ENCODE data around the gene MTA2. TPM values are rescaled to one million over a fixed set of nuclear protein-coding genes. Genes with fewer than 3 reads are reported as not detected.
"Not testable (repeated sequence)": the region's sequence is repeated elsewhere in the genome, so short reads cannot be mapped to it uniquely, and the experiment has no call there.

MTA2 gene
- 100 to 1,000 TPM; 270 to 299 TPM for total RNA-seq

GRCh38 chr11:62601372-62602140 is at the start of gene MTA2:
MTA2 (minus strand) TSS chr11:62601865; CDS start chr11:62601450, 415 bp downstream.
- H3K4me1 Mint-ChIP-seq = peaks cover 56% of the 10 kb centered on the region
- no peaks in the 10 kb centered on the region for H3K9me3 Mint-ChIP-seq
- H3K27me3 Mint-ChIP-seq = no peaks in the 10 kb centered on the region
- POLR2A ChIA-PET = interaction anchor here (0.5 to 1.9 kb wide), 9 partner anchors 10 to 280 kb away, joined by 3 to 18 read pairs (median 3); partner anchors contain the start of genes C11orf98, CSKMT, EEF1G and SLC3A2
- peak within 1 kb of the TSS; percentile 85 for H3K4me3 Mint-ChIP-seq
- peaks cover 72% of the 10 kb centered on the region for H3K36me3 Mint-ChIP-seq (ENCODE audit: low read depth)
- CTCF ChIA-PET = interaction anchor here (1.2 to 3.7 kb wide), 8 partner anchors 9 to 177 kb away, joined by 3 to 25 read pairs (median 5); partner anchors contain the start of genes C11orf98, CSKMT, GANAB and ROM1
- peak; percentile 99 for DNase-seq
- peak within 1 kb of the TSS; percentile 95 for H3K27ac Mint-ChIP-seq

DNA sequence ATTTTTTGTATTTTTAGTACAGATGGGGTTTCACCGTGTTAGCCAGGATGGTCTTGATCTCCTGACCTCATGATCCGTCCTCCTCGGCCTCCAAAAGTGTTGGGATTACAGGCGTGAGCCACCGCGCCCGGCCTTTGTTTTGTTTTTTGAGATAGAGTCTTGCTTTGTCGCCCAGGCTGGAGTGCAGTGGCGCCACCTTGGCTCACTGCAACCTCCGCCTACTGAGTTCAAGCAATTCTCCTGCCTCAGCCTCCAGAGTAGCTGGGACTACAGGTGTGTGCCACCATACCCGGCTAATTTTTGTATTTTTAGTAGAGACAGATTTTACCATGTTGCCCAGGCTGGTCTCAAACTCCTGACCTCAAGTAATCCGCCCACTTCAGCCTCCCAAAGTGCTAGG is 48.6 kb upstream of the MTA2 start:
- H3K27me3 Mint-ChIP-seq, H3K4me3 Mint-ChIP-seq, H3K9me3 Mint-ChIP-seq, DNase-seq: not testable (repeated sequence)
- CTCF ChIA-PET = interaction anchor here (0.6 to 1.3 kb wide), 5 partner anchors 12 to 107 kb away, joined by 3 to 5 read pairs (median 3); partner anchors contain the start of genes LBHD1 and ROM1
- H3K27ac Mint-ChIP-seq = peak overlapping the region; percentile 66
- POLR2A ChIA-PET = interaction anchor here (0.6 kb wide), 1 partner anchor 69 kb away, joined by 3 read pairs; no protein-coding TSS in a partner anchor
- peaks cover 38% of the 10 kb centered on the region for H3K4me1 Mint-ChIP-seq
- peaks cover 15% of the 10 kb centered on the region for H3K36me3 Mint-ChIP-seq (ENCODE audit: low read depth)

DNA sequence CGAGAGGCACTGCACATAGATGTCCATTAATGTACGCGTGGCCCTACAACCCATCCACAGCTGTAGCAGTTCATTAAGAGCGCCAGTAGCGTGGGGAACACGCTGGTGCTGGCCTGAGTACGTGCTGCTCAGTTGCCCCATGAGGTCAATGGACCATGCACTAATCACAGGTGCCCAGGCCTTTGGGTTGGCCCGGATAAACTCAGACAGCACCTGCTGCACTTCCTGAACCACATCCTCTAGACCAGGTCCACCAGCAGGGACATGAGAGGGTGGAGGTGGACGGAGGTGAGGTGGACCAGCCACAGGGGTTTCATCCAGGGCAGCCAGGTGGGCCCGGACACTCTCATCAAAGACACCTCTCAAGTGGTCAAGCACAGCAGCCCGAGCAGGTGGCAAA is 47.8 kb upstream of the MTA2 start:
- Mint-ChIP-seq H3K4me1 (peaks cover 44% of the 10 kb centered on the region), H3K27me3 (no peaks in the 10 kb centered on the region), H3K4me3 (no peak overlapping the region), H3K27ac (no peak overlapping the region), H3K9me3 (no peaks in the 10 kb centered on the region), H3K36me3 (ENCODE audit: low read depth) (peaks cover 19% of the 10 kb centered on the region)
- ChIA-PET CTCF (interaction anchor here (1.0 to 1.3 kb wide), 5 partner anchors 9 to 106 kb away, joined by 3 to 5 read pairs (median 3); partner anchors contain the start of genes ROM1 and UQCC3), POLR2A (interaction anchor here (0.6 to 0.7 kb wide), 3 partner anchors 23 to 68 kb away, joined by 3 to 5 read pairs (median 4); no protein-coding TSS in a partner anchor)
- no peak for DNase-seq

DNA sequence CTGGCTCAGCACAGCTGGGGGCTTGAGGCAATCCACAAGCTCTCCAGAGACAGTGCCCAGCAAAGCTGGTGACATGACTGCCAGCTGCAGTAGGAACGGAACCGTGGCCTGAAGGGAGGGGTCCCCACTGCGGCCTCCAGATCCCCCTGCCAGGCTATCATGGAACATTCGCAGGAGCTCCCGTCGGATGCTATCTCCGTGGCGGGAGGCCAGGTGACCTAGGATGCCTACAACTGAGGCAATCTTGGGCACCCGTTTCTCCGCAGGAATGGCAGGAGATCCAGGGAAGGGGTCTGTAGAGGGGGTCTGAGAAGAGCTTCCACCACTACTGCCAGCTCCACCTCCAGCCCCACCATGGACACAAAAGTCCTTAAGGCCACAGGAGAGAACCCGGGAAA is 47.3 kb upstream of the MTA2 start:
- DNase-seq = no peak
- Mint-ChIP-seq H3K4me3 (no peak overlapping the region), H3K27ac (no peak overlapping the region), H3K9me3 (no peaks in the 10 kb centered on the region), H3K27me3 (no peaks in the 10 kb centered on the region), H3K4me1 (peaks cover 43% of the 10 kb centered on the region), H3K36me3 (ENCODE audit: low read depth) (peaks cover 24% of the 10 kb centered on the region)
- POLR2A ChIA-PET = no interaction called here
- CTCF ChIA-PET = interaction anchor here (0.9 to 1.4 kb wide), 7 partner anchors 8 to 38 kb away, joined by 3 to 5 read pairs (median 4); partner anchors contain the start of genes ROM1 and UQCC3

DNA sequence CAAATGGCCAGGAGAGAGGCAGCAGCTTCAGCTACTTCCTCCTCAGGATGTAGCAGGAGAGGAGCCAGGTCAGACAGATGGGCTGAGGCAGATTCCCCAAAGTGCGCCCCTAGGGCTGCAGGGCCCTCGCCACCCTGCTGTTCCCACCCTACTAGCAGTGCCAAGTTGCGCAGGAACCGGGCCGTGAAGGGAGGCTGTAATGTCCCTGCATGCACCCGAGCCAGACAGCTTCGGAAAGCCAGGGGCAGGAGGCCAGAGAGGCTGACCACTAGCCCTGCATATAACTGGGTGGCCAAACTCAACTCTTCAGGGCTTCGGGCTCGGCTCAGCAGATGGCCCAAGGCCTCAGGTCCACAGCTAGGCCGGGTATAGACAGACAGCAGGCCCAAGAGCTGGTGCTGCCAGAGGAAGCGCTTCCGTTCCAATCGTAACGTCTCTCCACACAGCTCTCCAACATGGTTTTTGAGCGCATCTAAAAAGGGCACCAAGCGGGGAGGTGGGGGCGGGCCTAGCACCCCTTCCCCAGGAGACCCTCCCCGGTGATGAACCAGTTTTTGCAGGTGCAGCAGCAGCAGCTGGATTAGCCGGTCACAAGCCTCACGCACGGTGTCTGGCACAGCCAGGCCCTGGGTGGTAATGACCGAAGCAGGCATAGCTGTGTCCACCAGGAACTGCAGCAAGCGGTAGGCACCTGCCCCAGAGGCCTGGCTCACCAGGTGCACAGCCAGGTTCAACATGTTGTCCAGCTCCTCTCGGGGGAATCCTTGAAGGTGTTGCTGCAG is 46.7 kb upstream of the MTA2 start:
- POLR2A ChIA-PET = no interaction called here
- CTCF ChIA-PET = interaction anchor here (0.9 to 1.4 kb wide), 8 partner anchors 7 to 37 kb away, joined by 3 to 6 read pairs (median 4); partner anchors contain the start of genes C11orf98, CSKMT and UQCC3
- Mint-ChIP-seq H3K27ac (no peak overlapping the region), H3K36me3 (ENCODE audit: low read depth) (peaks cover 24% of the 10 kb centered on the region), H3K27me3 (no peaks in the 10 kb centered on the region), H3K9me3 (no peaks in the 10 kb centered on the region), H3K4me3 (no peak overlapping the region), H3K4me1 (peaks cover 40% of the 10 kb centered on the region)
- DNase-seq = no peak

GRCh38 chr11:62647609-62648005 is 45.9 kb upstream of the MTA2 start:
- CTCF ChIA-PET = interaction anchor here (1.1 to 1.4 kb wide), 3 partner anchors 17 to 24 kb away, joined by 3 to 6 read pairs (median 5); partner anchors contain the start of genes C11orf98 and CSKMT
- POLR2A ChIA-PET = no interaction called here
- DNase-seq = no peak
- H3K4me1 Mint-ChIP-seq = peaks cover 41% of the 10 kb centered on the region
- H3K9me3 Mint-ChIP-seq = no peaks in the 10 kb centered on the region
- peaks cover 30% of the 10 kb centered on the region for H3K36me3 Mint-ChIP-seq (ENCODE audit: low read depth)
- peak overlapping the region; percentile 25 for H3K27ac Mint-ChIP-seq
- no peaks in the 10 kb centered on the region for H3K27me3 Mint-ChIP-seq
- H3K4me3 Mint-ChIP-seq = no peak overlapping the region

- peaks cover 41% of the 10 kb centered on the region for H3K4me1 Mint-ChIP-seq
- no peaks in the 10 kb centered on the region for H3K27me3 Mint-ChIP-seq
- DNase-seq = no peak
- ChIA-PET POLR2A (interaction anchor here (0.6 to 1.5 kb wide), 4 partner anchors 18 to 194 kb away, joined by 3 to 7 read pairs (median 4); partner anchors contain the start of genes C11orf98, CSKMT and HNRNPUL2), CTCF (interaction anchor here (1.1 to 1.4 kb wide), 4 partner anchors 18 to 139 kb away, joined by 3 to 6 read pairs (median 4); partner anchors contain the start of genes C11orf98, CSKMT and MTA2)
- no peaks in the 10 kb centered on the region for H3K9me3 Mint-ChIP-seq
- H3K4me3 Mint-ChIP-seq = peak overlapping the region; percentile 97
- peak overlapping the region; percentile 95 for H3K27ac Mint-ChIP-seq
- H3K36me3 Mint-ChIP-seq (ENCODE audit: low read depth) = peaks cover 30% of the 10 kb centered on the region
These were observed 45.4 kb upstream of the MTA2 start for GRCh38 chr11:62646825-62647608.

GRCh38 chr11:62645946-62646824 is 44.5 kb upstream of the MTA2 start, which contains the start of gene GANAB:
GANAB (minus strand) TSS chr11:62646613; CDS start chr11:62646599, 14 bp downstream.
- peak within 1 kb of the TSS; percentile 97 for H3K4me3 Mint-ChIP-seq
- peak within 1 kb of the TSS; percentile 95 for H3K27ac Mint-ChIP-seq
- peaks cover 42% of the 10 kb centered on the region for H3K4me1 Mint-ChIP-seq
- H3K9me3 Mint-ChIP-seq = no peaks in the 10 kb centered on the region
- POLR2A ChIA-PET = interaction anchor here (0.6 to 1.5 kb wide), 6 partner anchors 19 to 195 kb away, joined by 3 to 7 read pairs (median 3); partner anchors contain the start of genes C11orf98, CSKMT and HNRNPUL2
- CTCF ChIA-PET = interaction anchor here (0.6 to 1.4 kb wide), 3 partner anchors 8 to 140 kb away, joined by 3 to 4 read pairs (median 3); partner anchors contain the start of gene MTA2
- H3K27me3 Mint-ChIP-seq = no peaks in the 10 kb centered on the region
- H3K36me3 Mint-ChIP-seq (ENCODE audit: low read depth) = peaks cover 30% of the 10 kb centered on the region
- DNase-seq = peak; percentile 100

GRCh38 chr11:62645671-62645945 is 43.9 kb upstream of the MTA2 start:
- peak overlapping the region; percentile 97 for H3K4me3 Mint-ChIP-seq
- H3K36me3 Mint-ChIP-seq (ENCODE audit: low read depth) = peaks cover 32% of the 10 kb centered on the region
- H3K4me1 Mint-ChIP-seq = peaks cover 45% of the 10 kb centered on the region
- ChIA-PET CTCF (interaction anchor here (0.6 to 1.4 kb wide), 3 partner anchors 8 to 141 kb away, joined by 3 to 4 read pairs (median 3); no protein-coding TSS in a partner anchor), POLR2A (interaction anchor here (0.6 kb wide), 1 partner anchor 83 kb away, joined by 3 read pairs; no protein-coding TSS in a partner anchor)
- no peaks in the 10 kb centered on the region for H3K27me3 Mint-ChIP-seq
- DNase-seq = no peak
- H3K27ac Mint-ChIP-seq = peak overlapping the region; percentile 95
- no peaks in the 10 kb centered on the region for H3K9me3 Mint-ChIP-seq

- Mint-ChIP-seq H3K4me1 (peaks cover 50% of the 10 kb centered on the region), H3K27ac (no peak overlapping the region), H3K4me3 (peak overlapping the region; percentile 32), H3K27me3 (no peaks in the 10 kb centered on the region), H3K9me3 (peaks cover 2% of the 10 kb centered on the region), H3K36me3 (ENCODE audit: low read depth) (peaks cover 34% of the 10 kb centered on the region)
- POLR2A ChIA-PET = no interaction called here
- CTCF ChIA-PET = interaction anchor here (0.6 to 1.5 kb wide), 5 partner anchors 10 to 220 kb away, joined by 3 to 7 read pairs (median 4); partner anchors contain the start of genes C11orf98 and CSKMT
- DNase-seq = no peak
These were observed 42.6 kb upstream of the MTA2 start for GRCh38 chr11:62644220-62644619.

- Mint-ChIP-seq H3K36me3 (ENCODE audit: low read depth) (peaks cover 64% of the 10 kb centered on the region), H3K4me1 (peaks cover 22% of the 10 kb centered on the region), H3K27ac (peak overlapping the region; percentile 69), H3K27me3 (no peaks in the 10 kb centered on the region), H3K9me3 (no peaks in the 10 kb centered on the region), H3K4me3 (no peak overlapping the region)
- ChIA-PET CTCF (interaction anchor here (2.7 kb wide), 1 partner anchor 10 kb away, joined by 12 read pairs; the partner anchor contains the start of gene B3GAT3), POLR2A (interaction anchor here (0.5 to 0.6 kb wide), 2 partner anchors 8 to 63 kb away, joined by 3 read pairs; no protein-coding TSS in a partner anchor)
- DNase-seq = no peak
These were observed 30.8 kb upstream of the MTA2 start for GRCh38 chr11:62632492-62632891.

All from activated CD4-positive, alpha-beta T cell treated with anti-CD3 and anti-CD28 coated beads, Interleukin-2, amount 10 ng/mL, durations not matched to agents 7 days and 5 days (primary cell).